Calu3 (cell line): ENCODE results near the gene TSHZ2. TPM values are rescaled to one million over a fixed set of nuclear protein-coding genes. Genes with fewer than 3 reads are reported as not detected.

Experiments
- BruUV-seq: library from RNA; stranded (reverse); fragments of 400-500 nt; replicated peaks from 2 replicates; lab custom pipeline; 2021; lab: Mats Ljungman, UMichigan
- CTCF ChIA-PET: fragments of 300-600 bp; sonication (Branson Sonifier 250); formaldehyde crosslinking; loops from one replicate; lab custom pipeline; 2022; ENCODE audit warnings: antibody characterized with exemption; lab: Charles Lee
- DNase-seq: peaks from one replicate; pipeline ENCODE4 v3.0.0; 2022
- H3K27ac Mint-ChIP-seq: one replicate; pipeline ENCODE4 v1.8.0; 2022; ENCODE audit warnings: mixed read lengths; ENCODE audit not compliant: unreplicated experiment
- H3K27me3 Mint-ChIP-seq: one replicate; pipeline ENCODE4 v1.8.0; 2022; ENCODE audit warnings: mixed read lengths; ENCODE audit not compliant: unreplicated experiment
- H3K36me3 Mint-ChIP-seq: one replicate; pipeline ENCODE4 v1.8.0; 2022; ENCODE audit warnings: mild to moderate bottlenecking, moderate library complexity, mixed read lengths; ENCODE audit not compliant: insufficient read depth, unreplicated experiment
- H3K4me1 Mint-ChIP-seq: one replicate; pipeline ENCODE4 v1.8.0; 2022; ENCODE audit warnings: mild to moderate bottlenecking, low read depth, mixed read lengths; ENCODE audit not compliant: unreplicated experiment
- H3K4me3 Mint-ChIP-seq: one replicate; pipeline ENCODE4 v1.8.0; 2022; ENCODE audit warnings: mild to moderate bottlenecking, low read depth, moderate library complexity, mixed read lengths; ENCODE audit not compliant: unreplicated experiment
- H3K9me3 Mint-ChIP-seq: one replicate; pipeline ENCODE4 v1.8.0; 2022; ENCODE audit warnings: low read depth, mixed read lengths; ENCODE audit not compliant: unreplicated experiment
- CTCF ChIP-seq: fragments of 200-600 bp; IDR thresholded peaks from one replicate; pipeline ENCODE4 v1.8.0; 2022; ENCODE audit warnings: antibody characterized with exemption; ENCODE audit not compliant: unreplicated experiment
- intact Hi-C: fragments of 100-400 bp; cut with micrococcal nuclease; formaldehyde crosslinking; loops from one replicate; pipeline ENCODE4 v1.10.0; 2022; ENCODE audit not compliant: unreplicated experiment
- total RNA-seq: library from RNA; stranded (reverse); gene quantifications from 2 replicates; pipeline ENCODE4 v1.2.3, GENCODE V29; 2022

Gene TSHZ2
- total RNA-seq, 1 experiment from 2014 or later: not detected

- intact Hi-C loops: no loop called here
- no peaks in the 10 kb centered on the region for H3K9me3 Mint-ChIP-seq
- H3K27me3 Mint-ChIP-seq: peaks cover 71% of the 10 kb centered on the region
- H3K36me3 Mint-ChIP-seq: no peaks in the 10 kb centered on the region
- CTCF ChIA-PET: no interaction called here
- TF ChIP-seq CTCF: no peak
- no peak overlapping the region for H3K4me3 Mint-ChIP-seq
- H3K27ac Mint-ChIP-seq: no peak overlapping the region
- no TSS peak for BruUV-seq
- peaks cover 6% of the 10 kb centered on the region for H3K4me1 Mint-ChIP-seq
- DNase-seq: no peak
Measured at GRCh38 chr20:53403029-53403428, 430.9 kb downstream of the TSHZ2 start.

- Mint-ChIP-seq H3K4me3 (no peak overlapping the region), H3K27ac (no peak overlapping the region), H3K9me3 (no peaks in the 10 kb centered on the region), H3K36me3 (no peaks in the 10 kb centered on the region), H3K4me1 (no peaks in the 10 kb centered on the region), H3K27me3 (peaks cover 65% of the 10 kb centered on the region)
- BruUV-seq: no TSS peak
- DNase-seq: no peak
- TF ChIP-seq CTCF: no peak
- intact Hi-C loops: no loop called here
- CTCF ChIA-PET: interaction anchor here (1.4 kb wide), 1 partner anchor 88 kb away, joined by 3 read pairs; no protein-coding TSS in a partner anchor
Measured at GRCh38 chr20:53405139-53405538, 433.0 kb downstream of the TSHZ2 start.

- Mint-ChIP-seq H3K27ac (no peak overlapping the region), H3K9me3 (no peaks in the 10 kb centered on the region), H3K27me3 (peaks cover 57% of the 10 kb centered on the region), H3K4me1 (no peaks in the 10 kb centered on the region), H3K4me3 (no peak overlapping the region), H3K36me3 (no peaks in the 10 kb centered on the region)
- BruUV-seq: no TSS peak
- CTCF ChIA-PET: no interaction called here
- intact Hi-C loops: no loop called here
- no peak for DNase-seq
- no peak for TF ChIP-seq CTCF
Measured at GRCh38 chr20:53406580-53406979, 434.4 kb downstream of the TSHZ2 start.

- H3K27me3 Mint-ChIP-seq: peaks cover 66% of the 10 kb centered on the region
- no peak for TF ChIP-seq CTCF
- H3K27ac Mint-ChIP-seq: no peak overlapping the region
- no peaks in the 10 kb centered on the region for H3K36me3 Mint-ChIP-seq
- BruUV-seq: no TSS peak
- no peaks in the 10 kb centered on the region for H3K9me3 Mint-ChIP-seq
- CTCF ChIA-PET: no interaction called here
- intact Hi-C loops: no loop called here
- no peak overlapping the region for H3K4me3 Mint-ChIP-seq
- DNase-seq: no peak
- H3K4me1 Mint-ChIP-seq: no peaks in the 10 kb centered on the region
Measured at GRCh38 chr20:53408691-53409446, 436.7 kb downstream of the TSHZ2 start.
